Endothelial cell of umbilical vein (primary cell): ENCODE measurements around the gene CLEC11A. TPM values are rescaled to one million over a fixed set of nuclear protein-coding genes. Genes with fewer than 3 reads are reported as not detected.

Source experiments
- BruUV-seq: library from RNA; stranded (reverse); fragments of 400-500 nt; replicated peaks from 2 replicates; lab custom pipeline; 2021; lab: Mats Ljungman, UMichigan
- CTCF ChIA-PET: fragments of 300-600, 350-600 bp; sonication (Branson Sonifier 250); formaldehyde crosslinking; loops from one replicate; lab custom pipeline; 2021; ENCODE audit warnings: antibody characterized with exemption, inconsistent platforms; lab: Charles Lee
- POLR2A ChIA-PET: fragments of 300-600, 350-600 bp; sonication (Branson Sonifier 250); formaldehyde crosslinking; loops from one replicate; lab custom pipeline; 2021; ENCODE audit warnings: antibody characterized with exemption, inconsistent platforms; lab: Charles Lee
- DNase-seq: peaks from one replicate; pipeline ENCODE4 v3.0.0-alpha.2; 2011; ENCODE audit warnings: low read depth, low spot score
- FAIRE-seq: peaks from 2 replicates; lab custom pipeline; 2011; peaks lifted over from hg19 to GRCh38; lab: Jason Lieb, UNC
- H2AFZ ChIP-seq: 2 replicates; pipeline ENCODE4 v1.6.0; 2012; ENCODE audit warnings: low read depth, low read length, control low read depth, inconsistent platforms
- H3K27ac ChIP-seq: 2 replicates; pipeline ENCODE4 v1.5.1; 2011; ENCODE audit warnings: low read depth, mild to moderate bottlenecking, control low read depth, low read length, moderate library complexity; ENCODE audit not compliant: insufficient read depth
- H3K27me3 ChIP-seq, 2 experiments: 2 replicates each; pipeline versions ENCODE4 v1.6.0 to v1.6.1; 2011; ENCODE audit warnings: low read length in 2 of 2, mixed read lengths in 1 of 2; ENCODE audit not compliant: control insufficient read depth in 2 of 2, insufficient read depth in 2 of 2
- H3K36me3 ChIP-seq, 2 experiments: 2 replicates in 1 of 2; 3 replicates in 1 of 2; pipeline ENCODE4 v1.5.1; 2011; ENCODE audit warnings: low read length in 2 of 2, mild to moderate bottlenecking in 1 of 2, moderate library complexity in 1 of 2; ENCODE audit not compliant: control insufficient read depth in 2 of 2, insufficient read depth in 2 of 2; ENCODE audit errors: extremely low read depth in 1 of 2
- H3K4me1 ChIP-seq: 3 replicates; pipeline ENCODE4 v1.5.1; 2011; ENCODE audit warnings: mild to moderate bottlenecking, low read length; ENCODE audit not compliant: control insufficient read depth, insufficient read depth; ENCODE audit errors: extremely low read depth
- H3K4me2 ChIP-seq: 2 replicates; pipeline ENCODE4 v1.6.1; 2011; ENCODE audit warnings: low read length, control low read depth, mixed read lengths; ENCODE audit not compliant: insufficient read depth
- H3K4me3 ChIP-seq, 3 experiments: fragments of 200-600 bp in 1 of 3; sonication (generic), shearing (Covaris generic) in 1 of 3; replicated peaks in 1 of 3; 2 replicates each; pipeline ENCODE4 v1.5.1; 2011 to 2016; ENCODE audit warnings: control low read depth in 3 of 3, low read length in 3 of 3, mild to moderate bottlenecking in 2 of 3, inconsistent platforms in 1 of 3, low read depth in 1 of 3, moderate library complexity in 1 of 3; ENCODE audit not compliant: insufficient read depth in 1 of 3
- H3K79me2 ChIP-seq: 2 replicates; pipeline ENCODE4 v1.6.0; 2012; ENCODE audit warnings: low read length, inconsistent platforms; ENCODE audit not compliant: control insufficient read depth, insufficient read depth
- H3K9ac ChIP-seq: replicated peaks from 2 replicates; pipeline ENCODE3; 2011; ENCODE audit warnings: low read length, control low read depth; ENCODE audit not compliant: insufficient read depth; ENCODE audit errors: extremely low read depth
- H3K9me1 ChIP-seq: replicated peaks from 3 replicates; pipeline ENCODE4 v1.6.0; 2011; ENCODE audit warnings: mild to moderate bottlenecking, low read length; ENCODE audit not compliant: control insufficient read depth, insufficient read depth; ENCODE audit errors: extremely low read depth
- H3K9me3 ChIP-seq: replicated peaks from 2 replicates; pipeline ENCODE4 v1.5.1; 2012; ENCODE audit warnings: low read length, inconsistent platforms; ENCODE audit not compliant: control insufficient read depth, insufficient read depth
- H4K20me1 ChIP-seq: replicated peaks from 2 replicates; pipeline ENCODE3; 2011; ENCODE audit warnings: mild to moderate bottlenecking, low read length; ENCODE audit not compliant: control insufficient read depth, insufficient read depth; ENCODE audit errors: extremely low read depth
- EZH2 ChIP-seq: IDR thresholded peaks from 2 replicates; pipeline ENCODE4 v1.6.1; 2012; ENCODE audit warnings: borderline replicate concordance, low read depth, mild to moderate bottlenecking, moderate library complexity, low read length, inconsistent platforms; ENCODE audit not compliant: severe bottlenecking
- FOS ChIP-seq: IDR thresholded peaks from 2 replicates; pipeline ENCODE4 v1.6.1; 2011; ENCODE audit warnings: mild to moderate bottlenecking, low read length, moderate library complexity, borderline replicate concordance; ENCODE audit not compliant: insufficient read depth
- GATA2 ChIP-seq: IDR thresholded peaks from 2 replicates; pipeline ENCODE4 v1.7.0; 2011; ENCODE audit warnings: low read depth, mild to moderate bottlenecking, moderate library complexity, mixed read lengths, low read length; ENCODE audit not compliant: insufficient read length, insufficient read depth
- JUN ChIP-seq: IDR thresholded peaks from 2 replicates; pipeline ENCODE4 v1.6.1; 2011; ENCODE audit warnings: borderline replicate concordance, low read depth; ENCODE audit not compliant: insufficient read length, insufficient read depth
- MAX ChIP-seq: IDR thresholded peaks from 2 replicates; pipeline ENCODE4 v1.6.1; 2011; ENCODE audit not compliant: insufficient read depth, insufficient read length
- MYC ChIP-seq: IDR thresholded peaks from one replicate; pipeline ENCODE4 v1.6.1; 2011; ENCODE audit warnings: mild to moderate bottlenecking, low read depth, low read length
- POLR2A ChIP-seq: IDR thresholded peaks from 2 replicates; pipeline ENCODE4 v1.6.1; 2012; ENCODE audit warnings: low read depth, mild to moderate bottlenecking, control low read depth, low read length
- POLR2AphosphoS5 ChIP-seq: IDR thresholded peaks from 2 replicates; pipeline ENCODE4 v1.6.1; 2012; ENCODE audit warnings: low read depth, mild to moderate bottlenecking, control low read depth, low read length, moderate library complexity; ENCODE audit not compliant: insufficient read depth
- dilution Hi-C: fragments of 300-500 bp; cut with MboI; formaldehyde crosslinking; loops from one replicate; pipeline ENCODE4 v1.15.0; 2019; ENCODE audit warnings: low sequenced_read_pairs; ENCODE audit not compliant: extremely low pct_ligation_motif_present
- intact Hi-C: fragments of 100-400 bp; cut with micrococcal nuclease; formaldehyde crosslinking; loops from one replicate; pipeline ENCODE4 v1.10.0; 2022
- polyA plus RNA-seq, 4 experiments: library from polyadenylated mRNA; depleted of rRNA in 3 of 4; stranded (reverse) in 3 of 4; unstranded in 1 of 4; fragments of >200 nt; gene quantifications; 2 replicates each; pipeline versions ENCODE4 v1.2.1 to v1.2.3, GENCODE V29; 2011 to 2012; ENCODE audit warnings: missing spikeins in 1 of 4
- total RNA-seq: library from RNA; stranded (reverse); gene quantifications from 2 replicates; pipeline ENCODE4 v1.2.3, GENCODE V29; 2021
- TF ChIP-seq, protein P1 (sequence below), 2 donors: IDR thresholded peaks; 1 replicate in 1 of 2; 2 replicates in 1 of 2; pipeline ENCODE4 v1.5.1; 2011; ENCODE audit warnings: low read length in 2 of 2, mild to moderate bottlenecking in 2 of 2, moderate library complexity in 2 of 2, control low read depth in 1 of 2, inconsistent platforms in 1 of 2, low read depth in 1 of 2; ENCODE audit not compliant: insufficient read depth in 1 of 2; ENCODE audit errors: extremely low read depth in 1 of 2

CLEC11A gene
- total and polyA plus RNA-seq, 2 donors (not counting 3 experiments of a cell fraction or from before 2014, with no cell fraction given), result 10.4 to 30.1 TPM

GRCh38 chr19:50735869-50736268 is 12.7 kb downstream of the CLEC11A start:
- ChIA-PET CTCF (interaction anchor here (2.0 kb wide), 1 partner anchor 11 kb away, joined by 11 read pairs; no protein-coding TSS in a partner anchor), POLR2A (no interaction called here)
- dilution Hi-C loops, result no loop called here
- Histone ChIP-seq H4K20me1 (no peaks in the 10 kb centered on the region), H3K9me3 (no peaks in the 10 kb centered on the region), H3K4me2 (no peak overlapping the region), H3K9me1 (no peaks in the 10 kb centered on the region), H3K36me3 (no peaks in the 10 kb centered on the region), H3K27me3 (peaks cover 6 to 11% of the 10 kb centered on the region in 2 experiments), H3K79me2 (no peaks in the 10 kb centered on the region), H3K27ac (no peak overlapping the region), H3K9ac (no peak overlapping the region), H3K4me1 (no peaks in the 10 kb centered on the region), H3K4me3 (no peak overlapping the region), H2AFZ (no peak overlapping the region)
- TF ChIP-seq FOS (no peak), POLR2AphosphoS5 (no peak), GATA2 (no peak), MYC (no peak), MAX (no peak), EZH2 (no peak), POLR2A (no peak), JUN (no peak)
- TF ChIP-seq, protein P1, sequence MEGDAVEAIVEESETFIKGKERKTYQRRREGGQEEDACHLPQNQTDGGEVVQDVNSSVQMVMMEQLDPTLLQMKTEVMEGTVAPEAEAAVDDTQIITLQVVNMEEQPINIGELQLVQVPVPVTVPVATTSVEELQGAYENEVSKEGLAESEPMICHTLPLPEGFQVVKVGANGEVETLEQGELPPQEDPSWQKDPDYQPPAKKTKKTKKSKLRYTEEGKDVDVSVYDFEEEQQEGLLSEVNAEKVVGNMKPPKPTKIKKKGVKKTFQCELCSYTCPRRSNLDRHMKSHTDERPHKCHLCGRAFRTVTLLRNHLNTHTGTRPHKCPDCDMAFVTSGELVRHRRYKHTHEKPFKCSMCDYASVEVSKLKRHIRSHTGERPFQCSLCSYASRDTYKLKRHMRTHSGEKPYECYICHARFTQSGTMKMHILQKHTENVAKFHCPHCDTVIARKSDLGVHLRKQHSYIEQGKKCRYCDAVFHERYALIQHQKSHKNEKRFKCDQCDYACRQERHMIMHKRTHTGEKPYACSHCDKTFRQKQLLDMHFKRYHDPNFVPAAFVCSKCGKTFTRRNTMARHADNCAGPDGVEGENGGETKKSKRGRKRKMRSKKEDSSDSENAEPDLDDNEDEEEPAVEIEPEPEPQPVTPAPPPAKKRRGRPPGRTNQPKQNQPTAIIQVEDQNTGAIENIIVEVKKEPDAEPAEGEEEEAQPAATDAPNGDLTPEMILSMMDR (IDR thresholded peaks at IDR 0.05; ENCODE audit: extremely low read depth in 1 of 2, insufficient read depth in 1 of 2, low read depth in 1 of 2, low read length in 2 of 2), result no peak
- no TSS peak for BruUV-seq
- FAIRE-seq, result no peak
- no peak for DNase-seq
- intact Hi-C loops, result no loop called here
